NCI-H82 treated with DMSO at 0.1 percent for 48 hours (cell line): Measurements from ENCODE around the gene GALNTL6.
A peak's percentile ranks its signal among the peaks of the same experiment; 100 is the strongest.
"Not testable (repeated sequence)": the region's sequence is repeated elsewhere in the genome, so short reads cannot be mapped to it uniquely, and the experiment has no call there.

Experiments used
- DNase-seq: peaks from one replicate; lab custom pipeline; 2025; ENCODE audit not compliant: unreplicated experiment; lab: John Stamatoyannopoulos, UW

GALNTL6 gene

DNA sequence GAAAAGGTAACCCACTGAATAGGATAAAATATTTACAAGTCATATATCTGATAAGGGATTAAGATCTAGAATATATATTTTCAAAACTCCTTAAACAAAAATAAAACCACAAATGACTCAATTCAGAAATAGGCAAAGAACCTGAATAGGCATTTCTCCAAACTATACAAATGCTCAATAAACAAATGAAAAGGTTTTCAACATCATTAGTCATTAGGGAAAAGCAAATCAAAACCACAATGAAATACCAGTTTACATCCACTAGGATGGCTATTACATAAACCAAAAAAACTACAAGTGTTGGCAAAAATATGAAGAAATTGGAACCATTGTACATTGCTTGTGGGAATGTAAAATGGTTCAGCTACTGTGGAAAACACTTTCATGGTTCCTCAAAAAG lies 1188.4 kb downstream of the GALNTL6 start:
- no peak for DNase-seq

DNA sequence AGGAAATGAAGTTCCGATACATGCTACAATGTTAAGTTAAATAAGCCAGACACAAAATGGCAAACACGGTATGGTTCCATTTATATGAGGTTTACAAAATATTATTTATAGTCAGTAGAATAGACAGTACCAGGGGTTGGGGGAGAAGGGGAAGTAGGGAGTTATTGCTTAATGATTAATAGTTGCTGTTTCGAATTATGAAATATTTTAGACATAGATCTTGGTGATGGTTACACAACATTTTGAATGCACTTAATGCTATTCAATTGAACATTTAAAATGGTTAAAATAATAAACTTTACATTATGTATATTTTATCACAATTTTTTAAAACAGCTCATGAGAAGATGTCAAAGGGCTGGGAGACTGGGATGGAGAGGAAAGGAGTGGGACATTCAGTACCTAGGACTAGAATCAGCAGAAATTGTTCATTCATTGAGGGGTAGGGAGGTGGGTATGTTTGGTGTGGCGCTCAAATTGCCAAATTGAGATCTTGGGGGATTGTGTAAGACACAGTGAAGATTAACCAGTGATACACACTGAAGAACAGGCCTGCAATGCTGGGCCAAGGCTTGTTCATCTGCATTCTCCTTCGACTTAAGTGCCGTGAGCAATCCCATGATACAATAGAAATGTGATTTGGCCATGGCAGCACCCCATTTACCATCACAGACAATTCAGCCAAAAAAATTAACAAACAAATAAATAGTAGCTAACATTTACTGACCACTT lies 1189.8 kb downstream of the GALNTL6 start:
- DNase-seq: no peak

DNA sequence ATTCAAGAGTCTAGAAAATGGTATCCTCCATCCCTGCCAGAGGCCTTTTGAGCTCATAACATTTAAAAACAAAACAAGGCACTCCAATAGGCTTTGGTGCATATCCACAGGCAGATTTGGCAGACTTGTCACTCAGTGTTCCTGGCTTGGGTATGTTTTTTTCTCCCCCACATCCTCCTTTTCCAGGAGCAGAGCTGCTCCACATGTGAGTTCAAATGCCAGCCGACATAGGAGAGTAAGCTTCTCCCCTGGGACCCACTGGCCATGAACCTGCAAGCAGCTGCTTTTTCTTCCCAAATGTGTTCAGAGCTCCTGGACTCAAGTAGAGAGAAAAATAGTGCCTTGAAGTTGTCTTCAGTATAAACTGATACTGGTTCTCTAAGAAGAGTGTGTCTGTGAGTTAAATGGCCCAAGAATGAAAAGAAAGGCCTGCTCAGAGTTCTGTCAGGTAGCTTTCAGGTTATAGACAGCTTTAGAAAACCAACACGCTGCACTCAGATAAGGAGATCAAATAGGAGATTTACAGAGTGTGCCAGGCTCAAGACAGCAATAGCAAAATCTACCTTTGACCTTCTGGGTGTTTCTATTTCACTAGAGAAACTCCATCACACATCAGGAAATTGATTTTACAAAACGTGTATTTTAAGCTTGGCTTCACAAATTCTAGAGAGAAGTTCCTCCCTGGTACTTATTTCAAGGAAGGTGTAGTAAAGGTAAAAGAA lies 1192.9 kb downstream of the GALNTL6 start:
- DNase-seq: no peak

DNA sequence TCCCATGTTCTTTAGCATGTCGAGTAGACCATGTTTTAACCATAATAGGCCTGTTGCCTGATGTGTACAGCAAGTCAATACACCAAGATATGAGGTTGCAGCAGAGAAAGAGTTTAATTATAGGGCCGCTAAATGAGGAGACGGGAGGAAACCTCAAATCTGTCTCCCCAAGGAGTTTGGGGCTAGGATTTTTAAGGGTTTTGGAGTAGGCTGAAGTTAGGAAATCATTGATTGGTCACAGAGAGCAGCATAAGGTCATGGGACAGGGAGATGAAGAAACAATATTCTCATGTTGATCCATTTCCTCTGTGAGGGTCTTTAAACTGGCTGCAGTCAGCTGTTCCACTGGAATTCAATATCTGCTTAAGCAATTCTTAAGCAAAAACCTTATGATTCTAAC lies 1195.2 kb downstream of the GALNTL6 start:
- no peak for DNase-seq

DNA sequence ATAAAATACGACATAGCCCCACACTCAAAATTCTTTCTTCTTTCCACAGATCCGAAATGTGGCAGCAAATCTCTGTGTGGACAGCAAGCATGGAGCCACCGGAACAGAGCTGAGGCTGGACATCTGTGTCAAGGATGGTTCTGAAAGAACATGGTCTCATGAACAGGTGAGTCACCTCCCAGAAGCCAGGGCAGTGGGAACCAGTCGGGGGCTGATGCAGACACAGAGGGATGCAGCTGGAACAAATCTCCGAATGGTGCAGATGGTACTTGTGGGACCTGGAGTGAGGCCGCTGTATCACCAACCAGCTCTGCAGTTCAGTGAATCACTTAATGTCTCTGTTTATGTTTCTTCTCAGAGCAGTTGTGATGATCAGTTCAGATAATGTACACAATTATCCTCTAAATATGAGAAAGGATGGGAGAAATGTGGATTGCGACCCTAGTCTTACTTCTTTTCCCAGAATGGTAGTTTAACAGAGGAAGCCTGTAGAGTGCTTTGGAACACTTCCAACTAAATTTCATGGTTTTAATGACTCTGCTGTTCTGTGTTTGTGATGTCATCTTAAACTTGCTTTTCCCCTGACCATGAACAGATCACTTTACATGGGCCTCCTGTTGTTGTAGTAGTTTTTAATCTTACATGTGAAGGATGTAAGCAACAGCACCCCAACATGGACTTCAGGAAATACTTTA lies 1196.1 kb downstream of the GALNTL6 start:
- no peak for DNase-seq

DNA sequence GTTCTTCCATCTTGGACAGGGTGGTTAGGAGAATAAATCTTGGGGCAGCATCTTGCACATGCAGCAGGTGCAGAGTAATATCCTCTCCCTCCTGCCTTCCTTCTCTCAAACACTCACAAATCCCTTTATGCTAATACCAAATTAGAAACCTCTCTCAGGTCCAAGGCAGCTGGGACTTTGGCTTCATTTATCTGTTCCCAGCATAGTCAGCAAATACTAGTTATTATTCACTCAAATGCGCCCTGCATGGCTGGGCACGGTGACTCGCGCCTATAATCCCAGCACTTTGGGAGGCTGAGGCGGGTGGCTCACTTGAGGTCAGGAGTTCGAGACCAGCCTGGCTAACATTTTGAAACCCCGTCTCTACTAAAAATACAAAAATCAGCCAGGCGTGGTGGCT lies 1199.4 kb downstream of the GALNTL6 start:
- peak; percentile 9 for DNase-seq

DNA sequence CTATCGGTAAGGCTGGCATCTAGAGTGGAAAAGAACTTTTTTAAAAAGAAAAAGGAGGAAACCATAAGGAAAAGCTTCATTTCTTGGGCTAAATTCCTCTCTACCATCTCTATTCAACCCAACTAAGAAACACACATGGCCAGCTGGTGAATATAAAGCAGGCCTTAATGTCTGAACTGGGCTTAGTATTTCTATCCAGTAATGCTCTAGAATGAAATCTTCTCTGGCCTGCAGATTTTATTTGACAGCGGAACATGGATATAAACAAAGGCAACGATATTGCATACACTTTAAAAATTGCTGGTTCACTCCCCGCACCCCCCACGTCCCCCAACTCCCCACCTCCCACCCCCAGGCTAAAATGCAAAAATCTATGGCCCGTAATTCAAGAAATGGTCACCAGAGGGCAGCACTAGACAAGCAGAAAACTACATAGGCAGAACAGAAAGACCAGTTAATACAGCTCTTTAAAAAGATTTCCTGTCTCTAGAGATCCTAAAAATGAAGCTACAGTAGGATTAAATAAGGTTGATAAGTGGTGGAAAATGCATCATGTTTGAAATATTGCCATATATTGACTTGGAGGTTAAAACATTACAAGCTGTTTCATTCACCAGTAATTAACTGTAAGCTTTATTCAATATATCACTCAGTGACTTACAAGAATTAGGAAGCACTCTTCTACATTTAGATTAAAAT lies 1200.2 kb downstream of the GALNTL6 start:
- DNase-seq: no peak

DNA sequence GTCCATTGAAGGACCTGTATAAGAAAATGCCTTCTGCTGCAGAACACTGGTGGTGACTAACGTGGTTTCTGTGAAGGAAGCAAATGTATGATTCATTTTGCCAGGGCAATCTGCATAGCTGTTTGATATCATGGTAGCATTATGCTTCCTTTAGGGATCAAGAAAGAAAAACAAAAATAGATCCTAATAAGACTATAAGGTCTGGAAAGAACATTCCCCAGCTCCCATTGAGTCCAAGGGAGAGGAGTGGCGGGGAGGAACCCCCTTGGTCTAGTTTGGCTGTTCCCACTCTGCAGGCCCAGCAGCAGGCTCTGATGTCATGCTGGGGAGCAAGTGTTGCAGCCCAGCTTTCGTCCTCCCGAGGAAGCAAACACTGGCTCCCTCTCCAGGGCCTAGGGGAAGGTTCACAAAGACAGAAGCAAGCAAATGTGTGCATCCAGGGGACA lies 1200.9 kb downstream of the GALNTL6 start:
- no peak for DNase-seq

DNA sequence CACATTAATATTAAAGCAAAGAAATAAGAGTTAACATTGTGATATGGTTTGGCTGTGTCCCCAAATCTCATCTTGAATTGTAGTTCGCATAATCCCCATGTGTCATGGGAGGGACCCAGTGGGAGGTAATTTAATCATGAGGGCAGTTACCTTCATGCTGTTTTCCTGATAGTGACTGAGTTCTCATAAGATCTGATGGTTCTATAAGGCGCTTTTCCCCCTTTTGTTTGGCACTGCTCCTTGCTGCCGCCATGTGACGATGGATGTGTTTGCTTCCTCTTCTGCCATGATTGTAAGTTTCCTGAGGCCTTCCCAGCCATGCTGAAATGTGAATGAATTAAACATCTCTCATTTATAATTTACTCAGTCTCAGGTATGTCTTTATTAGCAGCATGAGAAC lies 1201.6 kb downstream of the GALNTL6 start:
- no peak for DNase-seq

DNA sequence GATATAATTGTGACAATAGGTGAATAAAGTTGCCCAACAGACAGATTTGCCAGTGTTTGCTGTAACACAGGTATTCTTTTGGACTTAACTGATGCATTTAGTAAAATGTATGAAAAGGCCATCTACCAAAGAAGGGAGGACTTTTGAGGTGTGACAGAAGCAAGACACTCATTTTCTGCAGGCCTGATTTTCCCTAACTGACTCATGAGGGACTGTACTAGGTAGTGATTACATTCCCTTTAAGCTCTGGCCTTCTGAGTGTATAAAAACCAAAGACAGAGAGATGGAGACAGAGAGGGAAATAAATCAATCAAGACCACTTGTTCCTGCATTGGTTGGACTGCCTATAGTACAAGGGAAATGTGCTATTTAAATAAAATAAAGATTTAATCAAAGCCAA lies 1204.6 kb downstream of the GALNTL6 start:
- DNase-seq: no peak

DNA sequence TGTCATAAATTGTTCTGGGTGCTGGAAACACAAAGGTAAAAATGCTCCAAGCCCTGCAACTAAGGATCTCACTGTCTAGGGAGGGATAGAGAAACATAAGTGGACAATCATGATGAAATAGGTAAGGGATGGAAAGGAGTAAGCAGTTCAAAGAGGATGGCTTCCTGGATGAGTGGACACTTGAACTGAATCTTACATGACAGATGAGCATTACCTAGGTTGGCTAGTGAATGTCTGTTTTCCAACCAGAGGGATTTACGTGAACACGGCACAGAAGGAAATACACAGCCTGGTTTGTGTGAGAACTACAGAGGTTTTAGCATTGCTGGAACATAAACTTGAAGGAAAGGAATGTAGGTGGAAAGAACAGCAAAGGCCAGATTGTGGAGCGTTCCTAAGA lies 1205.2 kb downstream of the GALNTL6 start:
- DNase-seq: no peak

DNA sequence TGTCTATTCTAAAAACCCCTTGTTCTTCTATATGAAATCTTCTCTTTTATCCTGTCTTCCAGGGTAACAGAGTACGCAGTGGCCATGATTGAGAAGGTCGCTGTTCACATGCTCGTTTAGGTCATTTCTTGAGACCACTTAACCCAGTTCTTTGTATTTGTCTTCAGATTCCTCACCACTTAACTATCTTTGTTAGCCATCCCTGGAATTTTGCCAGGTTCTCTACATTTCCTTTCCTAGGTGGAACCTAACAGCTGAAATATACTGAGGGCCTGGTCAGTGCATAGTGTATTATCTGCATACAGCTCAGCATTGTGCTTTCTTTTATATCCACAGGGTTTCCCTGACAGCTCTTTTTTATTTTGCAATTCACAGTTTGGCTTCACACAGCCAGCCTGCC lies 1206.5 kb downstream of the GALNTL6 start:
- no peak for DNase-seq

DNA sequence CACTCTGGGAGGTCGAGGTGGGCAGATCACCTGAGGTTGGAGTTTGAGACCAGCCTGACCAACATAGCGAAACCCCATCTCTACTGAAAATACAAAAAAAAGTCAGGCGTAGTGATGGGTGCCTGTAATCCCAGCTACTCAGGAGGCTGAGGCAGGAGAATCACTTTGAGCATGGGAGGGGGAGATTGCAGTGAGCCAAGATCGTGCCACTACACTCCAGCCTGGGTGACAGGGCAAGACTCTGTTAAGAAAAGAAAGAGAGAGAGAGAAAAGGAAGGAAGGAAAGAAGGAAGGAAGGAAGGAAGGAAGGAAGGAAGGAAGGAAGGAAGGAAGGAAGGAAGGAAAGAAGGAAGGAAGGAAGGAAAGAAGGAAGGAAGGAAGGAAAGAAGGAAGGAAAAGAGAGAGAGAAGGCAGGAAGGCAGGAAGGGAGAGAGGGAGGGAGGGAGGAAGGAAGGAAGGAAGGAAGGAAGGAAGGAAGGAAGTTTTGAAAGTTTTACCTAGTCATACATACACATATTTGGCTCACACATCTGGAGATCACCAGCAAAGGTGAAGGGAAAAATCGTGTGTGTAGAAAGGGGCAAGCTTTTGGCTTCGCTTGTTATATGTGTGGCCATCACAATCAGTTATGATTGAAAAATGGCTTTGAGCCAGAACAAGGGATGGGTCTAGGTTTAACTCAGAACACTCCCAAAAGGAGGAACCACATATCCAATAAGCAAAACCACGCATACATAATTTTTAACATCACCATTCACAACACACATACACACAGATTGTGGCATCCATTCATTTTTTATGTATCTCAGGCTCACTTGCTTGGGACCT lies 1208.8 kb downstream of the GALNTL6 start:
- not testable (repeated sequence) for DNase-seq

DNA sequence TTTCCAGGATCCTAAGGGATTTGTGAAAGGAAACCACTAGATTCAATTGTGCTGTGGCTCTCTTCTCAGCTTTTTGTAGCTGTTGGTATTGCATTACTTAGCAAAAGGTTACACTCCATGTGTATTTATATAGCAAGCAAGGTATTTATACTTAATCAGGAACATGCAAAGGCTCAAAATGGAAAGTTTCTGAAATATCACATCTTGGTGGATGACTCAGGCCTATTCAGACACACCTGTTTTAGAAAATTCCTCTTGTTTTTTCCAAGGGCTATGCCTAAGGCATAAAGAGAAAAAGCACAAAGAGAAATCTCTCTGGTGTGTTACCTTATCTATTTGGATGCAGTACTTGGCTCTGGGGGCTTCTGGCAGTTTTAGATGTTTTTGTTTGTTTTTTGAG lies 1211.0 kb downstream of the GALNTL6 start:
- no peak for DNase-seq

DNA sequence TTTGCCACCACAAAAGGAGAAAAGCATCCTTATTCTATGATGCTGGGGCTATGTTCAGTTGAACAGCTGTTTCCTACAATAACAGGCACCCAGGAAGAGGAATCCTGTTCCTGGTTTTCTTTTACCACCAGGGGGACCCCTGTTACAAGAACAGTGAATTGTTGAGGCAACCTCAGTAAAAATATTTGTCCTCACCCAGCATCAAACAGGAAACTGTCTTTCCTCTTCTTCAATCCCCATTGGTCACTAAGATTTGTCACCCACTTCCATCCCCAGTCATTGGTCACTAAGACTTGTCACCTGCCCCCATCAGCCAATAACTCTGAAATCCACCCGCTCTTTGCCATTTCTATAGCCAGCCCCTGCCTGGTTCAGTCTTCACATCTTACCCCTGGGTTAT lies 1211.9 kb downstream of the GALNTL6 start:
- DNase-seq: no peak

DNA sequence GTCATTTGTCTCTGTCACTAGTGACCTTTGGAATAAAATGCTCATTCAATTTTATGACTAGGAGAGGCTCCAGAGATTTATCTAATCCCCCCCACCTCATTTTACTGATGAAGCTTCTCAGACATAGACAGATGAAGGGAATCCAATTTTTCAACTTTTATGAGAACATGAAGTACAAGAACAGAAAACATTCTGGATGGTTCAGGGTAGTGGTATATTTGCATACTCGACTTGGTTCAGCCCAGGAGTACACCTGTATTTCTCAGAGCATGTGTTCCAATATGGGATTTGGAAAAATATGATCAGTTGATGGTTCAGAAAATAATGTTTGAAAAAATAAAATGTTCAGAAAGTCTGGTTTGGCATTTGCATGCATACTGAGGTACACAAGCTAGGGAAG lies 1224.0 kb downstream of the GALNTL6 start:
- no peak for DNase-seq

DNA sequence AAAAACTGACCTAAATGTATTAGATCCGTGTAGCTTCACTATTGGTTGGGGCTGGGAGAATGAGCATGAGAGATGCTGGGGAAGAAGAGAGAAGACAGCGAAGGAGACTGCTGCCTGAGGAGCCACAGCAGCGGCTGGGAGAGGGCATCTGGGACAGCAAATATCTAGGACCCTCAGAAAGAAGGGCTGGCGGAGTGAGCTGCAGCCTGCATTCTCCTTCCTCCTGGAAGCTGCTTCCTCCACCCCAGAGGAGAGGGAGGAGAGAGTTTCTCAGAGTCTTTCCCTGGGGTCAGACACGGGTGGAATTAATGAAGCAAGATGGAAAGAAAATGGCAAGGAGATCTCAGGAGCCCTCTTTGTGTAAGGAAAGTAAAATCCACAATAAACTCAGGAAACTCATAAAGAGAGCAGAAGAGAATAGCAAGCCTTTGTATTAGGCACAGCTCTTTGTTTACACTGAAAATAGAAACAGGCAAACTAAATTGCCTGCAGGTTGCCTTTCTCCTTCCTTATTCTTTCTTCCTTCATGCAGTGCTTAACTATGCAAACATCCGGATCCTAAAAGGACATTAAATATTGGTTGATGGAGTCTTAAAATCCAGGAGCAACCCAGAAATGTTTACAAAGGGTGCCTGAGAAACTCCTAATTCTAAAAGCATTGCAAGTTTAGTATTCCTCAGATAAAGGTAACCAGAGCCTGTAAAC lies 1225.1 kb downstream of the GALNTL6 start:
- DNase-seq: no peak

DNA sequence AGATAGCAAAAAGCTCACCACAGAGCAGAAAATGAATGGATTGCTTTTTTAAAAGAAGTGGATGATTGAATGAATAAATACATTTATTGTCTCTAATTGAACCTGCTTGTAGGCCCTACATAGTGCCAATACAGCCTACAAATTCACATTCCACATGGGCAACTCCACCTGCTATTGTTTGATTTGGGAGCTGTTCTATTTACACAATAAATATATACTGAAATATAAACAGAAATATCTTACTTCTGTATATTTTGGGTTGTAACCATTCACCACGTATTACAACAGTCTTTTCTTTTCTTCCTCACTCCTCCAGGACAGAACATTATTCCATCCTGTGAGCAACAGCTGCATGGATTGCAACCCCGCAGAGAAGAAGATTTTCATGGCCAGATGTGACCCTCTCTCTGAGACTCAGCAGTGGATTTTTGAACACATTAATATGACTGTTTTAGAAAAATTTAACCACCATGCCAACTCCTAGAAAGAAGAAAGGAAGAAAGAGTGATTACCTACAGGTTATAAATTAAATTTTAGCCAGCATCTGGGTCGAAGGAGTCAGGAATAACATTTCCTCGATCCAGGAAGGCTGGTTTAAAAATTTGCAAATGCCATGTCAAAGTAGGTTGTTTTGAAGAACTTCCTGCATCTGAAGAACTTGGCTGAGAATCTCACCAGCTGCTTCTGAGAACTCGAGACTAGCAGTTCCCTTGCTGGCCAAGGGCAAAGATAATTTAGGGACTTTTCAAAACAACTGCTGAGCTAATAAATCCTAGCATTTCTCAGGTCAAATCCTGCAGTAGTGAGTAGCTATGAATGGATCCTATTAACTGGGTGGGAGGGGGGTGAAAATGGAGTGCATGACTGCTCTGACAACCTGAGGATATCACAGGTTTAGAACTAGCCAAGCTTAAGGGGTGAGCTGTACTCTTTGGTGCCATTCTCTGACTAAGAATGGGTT lies 1226.7 kb downstream of the GALNTL6 start:
- no peak for DNase-seq

DNA sequence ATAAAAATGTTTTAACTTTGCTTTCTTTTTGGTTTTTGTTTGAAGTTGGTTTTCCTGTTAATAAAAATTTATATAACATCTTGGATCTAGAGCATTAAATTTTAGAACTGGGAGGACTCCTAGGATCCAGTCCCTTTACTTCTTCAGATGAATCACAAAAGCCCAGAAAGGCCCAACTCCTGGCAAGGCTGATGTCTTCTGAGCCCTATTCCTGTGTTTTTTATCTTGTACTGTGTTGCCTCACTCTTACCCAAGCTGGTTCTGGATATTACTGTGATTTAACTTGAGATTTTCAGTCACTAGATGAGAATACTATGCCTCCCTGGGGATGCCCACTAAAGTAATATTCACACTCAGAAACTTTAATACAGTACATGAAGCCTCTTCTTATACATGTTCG lies 1228.3 kb downstream of the GALNTL6 start:
- no peak for DNase-seq
